Stimulated activated CD4-positive, alpha-beta T cell treated with anti-CD3 and anti-CD28 coated beads, Interleukin-15, amount 100 ng/mL, for 1 hour (primary cell): Measurements from ENCODE around the gene SEPTIN5.
"Not testable (repeated sequence)": the region's sequence is repeated elsewhere in the genome, so short reads cannot be mapped to it uniquely, and the experiment has no call there.

Experiments used
- DNase-seq, 2 donors: peaks; one replicate each; pipeline ENCODE4 v3.0.0-alpha.2; 2020; ENCODE audit warnings: low read depth in 1 of 2, low spot score in 1 of 2

The SEPTIN5 gene

GRCh38 chr22:19720150-19720827 lies 6.0 kb downstream of the SEPTIN5 start:
- DNase-seq = no peak

- no peak for DNase-seq
These were observed 6.7 kb downstream of the SEPTIN5 start for GRCh38 chr22:19720999-19721329.

- DNase-seq = no peak
These were observed 7.3 kb downstream of the SEPTIN5 start for GRCh38 chr22:19721330-19722177.

GRCh38 chr22:19722178-19722981 lies 8.1 kb downstream of the SEPTIN5 start:
- DNase-seq = no peak

GRCh38 chr22:19722982-19723231 lies 8.6 kb downstream of the SEPTIN5 start:
- DNase-seq = no peak

- peak in 1 of 2 donors; percentile 23 for DNase-seq
These were observed 9.1 kb downstream of the SEPTIN5 start, which contains the start of gene GP1BB for GRCh38 chr22:19723232-19723982. Gene GP1BB, plus strand, starts transcription at chr22:19723539. Its CDS starts 31 bp downstream, at chr22:19723570.

- DNase-seq = peak in 1 of 2 donors; percentile 36
These were observed 9.9 kb downstream of the SEPTIN5 start for GRCh38 chr22:19723983-19724827.

- no peak for DNase-seq
These were observed 10.8 kb downstream of the SEPTIN5 start for GRCh38 chr22:19724927-19725661.

GRCh38 chr22:19726064-19726788 lies 11.9 kb downstream of the SEPTIN5 start:
- DNase-seq = not testable (repeated sequence)

- DNase-seq = no peak
These were observed 13.2 kb downstream of the SEPTIN5 start for GRCh38 chr22:19727310-19728150.

- no peak for DNase-seq
These were observed 14.0 kb downstream of the SEPTIN5 start for GRCh38 chr22:19728271-19728670.

GRCh38 chr22:19728836-19729235 lies 14.5 kb downstream of the SEPTIN5 start:
- DNase-seq = no peak

GRCh38 chr22:19729507-19729906 lies 15.2 kb downstream of the SEPTIN5 start:
- no peak for DNase-seq

GRCh38 chr22:19730198-19730597 lies 15.9 kb downstream of the SEPTIN5 start:
- no peak for DNase-seq

GRCh38 chr22:19730655-19731360 lies 16.5 kb downstream of the SEPTIN5 start:
- DNase-seq = peak; percentile 67 to 82

- no peak for DNase-seq
These were observed 17.2 kb downstream of the SEPTIN5 start for GRCh38 chr22:19731361-19732135.
